ENCODE results near the gene SPATA3. TPM values are rescaled to one million over a fixed set of nuclear protein-coding genes. Genes with fewer than 3 reads are reported as not detected.
"Not testable (repeated sequence)": the region's sequence is repeated elsewhere in the genome, so short reads cannot be mapped to it uniquely, and the experiment has no call there.

The SPATA3 gene
- total RNA-seq, 1 donor from 2014 or later, result not detected

DNA sequence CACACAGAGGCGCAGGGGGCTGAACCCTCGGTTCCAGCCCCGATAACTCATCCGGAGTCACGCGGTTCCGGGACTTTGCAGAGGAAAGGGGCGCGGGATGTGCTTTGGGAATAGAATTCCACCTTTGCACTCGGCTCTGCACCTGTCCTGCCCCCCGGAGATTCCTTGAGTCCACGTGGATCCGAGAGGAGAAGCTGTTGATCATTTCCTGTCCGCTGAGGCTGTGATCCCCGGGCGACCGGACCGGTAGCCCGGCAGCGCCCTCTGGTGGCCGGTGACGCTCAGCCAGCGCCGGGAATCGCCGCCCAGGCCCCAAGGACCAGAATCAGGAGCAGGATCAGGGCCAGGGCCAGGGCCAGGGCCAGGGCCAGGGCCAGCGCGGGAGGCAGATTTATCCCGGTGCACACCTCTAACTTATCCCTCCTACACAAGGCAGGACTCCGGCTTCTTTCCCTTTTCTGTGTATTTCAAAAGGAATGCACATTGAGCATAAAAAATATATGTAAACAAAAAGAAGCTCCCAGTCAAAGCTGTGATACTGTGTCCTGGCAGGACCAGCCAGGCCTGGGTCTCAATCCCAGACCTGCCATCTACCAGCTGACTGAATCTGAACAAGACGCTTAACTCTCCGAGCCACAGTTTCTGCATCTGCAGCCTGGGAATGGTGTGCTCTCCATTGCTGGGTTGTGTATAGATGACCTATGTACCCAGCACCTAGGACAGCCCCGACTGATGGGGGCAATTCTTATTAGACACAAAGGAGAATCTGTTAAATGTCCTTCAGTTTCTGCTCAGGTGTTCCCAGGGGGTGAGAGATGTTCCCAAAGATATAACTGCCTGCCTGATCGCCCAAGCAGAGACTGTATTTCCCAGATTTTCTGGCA is 8.5 kb upstream of the SPATA3 start:
- DNase-seq (ENCODE audit: missing footprints) (peak; percentile 93), ATAC-seq (peak; percentile 82)
- intact Hi-C loops (cut with DNase I), result loop anchor here (1.0 kb wide), 1 partner anchor 85 kb away; no protein-coding TSS in a partner anchor

DNA sequence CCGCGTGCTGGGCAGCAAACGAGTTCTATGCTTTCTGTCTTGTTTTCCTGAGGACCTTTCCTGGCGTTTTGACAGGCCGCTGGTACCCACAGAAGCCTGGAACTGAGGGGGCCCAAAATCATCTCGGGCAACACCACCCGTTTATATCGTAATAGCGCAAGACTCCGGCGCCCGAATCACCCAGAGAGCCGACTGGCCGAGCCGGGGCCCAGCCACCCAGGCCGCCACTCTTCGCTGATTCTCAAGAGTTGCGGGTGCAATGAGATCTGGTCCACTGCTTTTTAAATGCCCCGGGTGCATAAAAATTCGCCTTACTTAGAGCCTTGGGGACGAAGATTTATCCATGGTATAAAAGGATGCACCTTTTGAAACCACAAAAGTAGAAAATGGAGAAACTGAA is 6.2 kb upstream of the SPATA3 start:
- no peak for ATAC-seq
- intact Hi-C loops (cut with DNase I), result no loop called here
- no peak for DNase-seq (ENCODE audit: missing footprints)

GRCh38 chr2:230990131-230990898 is 5.6 kb upstream of the SPATA3 start:
- DNase-seq (ENCODE audit: missing footprints) (peak; percentile 61), ATAC-seq (no peak)
- intact Hi-C loops (cut with DNase I), result no loop called here

- intact Hi-C loops (cut with DNase I), result no loop called here
- ATAC-seq, result no peak
- no peak for DNase-seq (ENCODE audit: missing footprints)
These were observed 5.1 kb upstream of the SPATA3 start for GRCh38 chr2:230990899-230991150.

DNA sequence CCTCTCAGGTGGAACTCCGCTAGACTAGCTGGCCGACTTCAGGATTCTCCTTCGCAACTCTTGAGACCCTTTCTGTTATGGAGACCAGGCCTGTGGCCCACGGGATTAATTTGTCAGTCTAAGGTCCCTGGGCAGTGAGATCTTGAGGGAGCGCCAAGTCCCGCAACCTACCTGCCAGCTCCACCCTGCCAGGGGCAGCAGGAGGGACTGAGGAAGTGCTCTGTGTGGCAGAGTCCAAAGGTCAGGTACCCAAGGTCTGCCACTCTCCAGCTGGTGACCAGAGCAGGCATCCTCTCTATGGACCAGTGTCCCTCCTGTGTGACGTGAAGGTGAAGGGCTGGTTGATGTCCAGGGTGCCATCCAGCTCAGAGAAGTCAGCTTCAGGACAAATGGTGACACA is 4.3 kb upstream of the SPATA3 start:
- no peak for DNase-seq (ENCODE audit: missing footprints)
- no peak for ATAC-seq
- intact Hi-C loops (cut with DNase I), result no loop called here

DNA sequence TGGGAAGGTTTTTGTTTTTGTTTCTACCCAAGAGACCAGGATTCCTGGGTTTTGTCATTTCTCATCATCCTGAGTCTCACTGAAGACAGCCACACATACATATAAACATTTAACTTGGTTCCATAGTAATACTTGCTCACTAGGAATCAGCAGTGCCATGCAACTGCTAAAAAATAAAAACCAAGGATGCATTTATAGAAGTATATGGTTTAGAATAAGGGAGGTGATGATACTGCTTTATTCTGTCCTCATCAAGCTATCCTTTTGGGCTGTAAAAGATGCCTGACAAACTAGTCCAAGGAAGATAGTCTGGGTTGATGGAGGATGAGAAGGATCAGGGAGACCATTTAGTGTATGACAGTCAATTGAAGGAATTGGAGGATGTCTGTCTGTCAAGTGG is 740 bp downstream of the SPATA3 start:
- DNase-seq (ENCODE audit: missing footprints), result no peak
- intact Hi-C loops (cut with DNase I), result no loop called here

DNA sequence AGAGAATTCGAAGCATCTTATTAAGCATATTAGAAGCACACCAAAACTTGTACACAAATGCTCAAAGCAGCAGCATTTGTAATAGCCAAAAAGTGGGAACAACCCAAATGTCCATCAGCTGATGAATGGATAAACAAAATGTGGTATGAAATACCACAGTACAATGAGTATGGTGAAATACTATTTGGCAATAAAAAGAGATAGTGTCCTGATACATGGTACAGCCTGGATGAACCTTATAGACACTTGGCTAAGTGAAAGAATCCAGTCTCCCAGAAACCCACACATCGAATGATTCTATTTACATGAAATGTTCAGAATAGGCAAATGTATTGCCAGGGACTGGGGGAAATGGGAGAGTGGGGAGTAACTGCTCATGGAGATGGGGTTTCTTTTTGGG is 3.0 kb downstream of the SPATA3 start:
- DNase-seq (ENCODE audit: missing footprints), result no peak
- intact Hi-C loops (cut with DNase I), result no loop called here
- ATAC-seq, result no peak

More for the DNA sequence above, 740 bp downstream of the SPATA3 start:
- no peak for ATAC-seq

DNA sequence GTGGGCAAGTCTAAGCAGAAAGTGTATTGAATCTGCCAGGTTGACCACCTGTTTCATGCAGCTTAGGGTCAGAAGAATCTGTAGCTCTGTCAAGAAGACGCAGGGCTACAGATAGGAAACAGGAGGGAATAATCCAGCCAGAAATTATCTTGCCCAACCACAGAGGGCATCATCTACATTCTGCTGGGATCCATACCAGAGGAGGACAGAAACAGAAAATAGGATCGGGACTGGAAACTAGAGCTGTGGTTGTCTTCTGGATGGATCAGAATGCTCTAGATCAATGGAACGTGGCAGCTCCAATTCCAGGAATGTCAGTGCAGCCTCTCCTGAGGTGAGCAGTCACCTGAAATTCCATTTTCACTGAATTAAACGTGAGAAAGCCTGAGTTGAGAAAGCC is 3.6 kb downstream of the SPATA3 start:
- ATAC-seq (no peak), DNase-seq (ENCODE audit: missing footprints) (no peak)
- intact Hi-C loops (cut with DNase I), result no loop called here

GRCh38 chr2:231000211-231000904 is 4.4 kb downstream of the SPATA3 start:
- no peak for ATAC-seq
- DNase-seq (ENCODE audit: missing footprints), result no peak
- intact Hi-C loops (cut with DNase I), result no loop called here

DNA sequence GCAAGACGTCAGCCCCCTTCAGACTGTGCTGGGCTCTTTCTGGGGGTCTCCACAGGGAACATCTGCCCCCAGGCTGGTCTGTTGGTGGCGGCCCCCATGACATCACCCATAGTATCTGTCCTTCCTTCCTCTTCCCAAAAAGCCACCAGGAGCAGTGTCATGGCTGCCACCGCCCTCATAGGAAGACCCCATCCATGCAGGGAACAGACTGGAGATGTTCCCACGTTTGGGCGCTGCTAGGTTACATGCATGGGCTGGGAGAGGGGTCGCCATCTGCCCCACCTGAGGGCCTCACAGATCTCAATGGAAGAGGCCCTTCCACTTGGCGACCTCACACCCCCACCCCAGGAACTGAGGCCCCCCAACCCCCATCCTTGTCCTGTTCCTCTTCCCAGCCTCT is 5.1 kb downstream of the SPATA3 start:
- DNase-seq (ENCODE audit: missing footprints), result no peak
- ATAC-seq, result no peak
- intact Hi-C loops (cut with DNase I), result no loop called here

DNA sequence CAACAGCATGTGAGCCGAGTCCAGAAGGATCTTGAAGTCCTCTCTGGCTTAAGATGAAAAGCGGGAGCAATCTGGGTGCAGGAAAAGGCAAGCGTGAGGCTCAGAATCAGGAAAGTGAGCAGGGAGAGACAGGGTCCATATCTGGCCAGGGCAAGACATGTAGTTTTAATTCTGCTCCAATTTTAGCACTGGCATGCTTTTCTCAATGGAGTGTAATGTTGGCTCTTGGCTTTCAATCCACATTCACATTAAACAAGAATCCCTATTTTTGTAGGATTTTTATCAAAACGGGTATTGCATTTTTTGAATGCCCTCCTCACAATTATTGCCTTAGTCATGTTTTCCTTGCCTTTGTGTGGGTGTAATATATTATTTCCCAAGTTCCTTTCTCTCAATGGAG is 6.0 kb downstream of the SPATA3 start:
- intact Hi-C loops (cut with DNase I), result no loop called here
- no peak for DNase-seq (ENCODE audit: missing footprints)
- ATAC-seq, result no peak

- no peak for ATAC-seq
- DNase-seq (ENCODE audit: missing footprints), result no peak
- intact Hi-C loops (cut with DNase I), result no loop called here
These were observed 6.7 kb downstream of the SPATA3 start for GRCh38 chr2:231002641-231003040.

DNA sequence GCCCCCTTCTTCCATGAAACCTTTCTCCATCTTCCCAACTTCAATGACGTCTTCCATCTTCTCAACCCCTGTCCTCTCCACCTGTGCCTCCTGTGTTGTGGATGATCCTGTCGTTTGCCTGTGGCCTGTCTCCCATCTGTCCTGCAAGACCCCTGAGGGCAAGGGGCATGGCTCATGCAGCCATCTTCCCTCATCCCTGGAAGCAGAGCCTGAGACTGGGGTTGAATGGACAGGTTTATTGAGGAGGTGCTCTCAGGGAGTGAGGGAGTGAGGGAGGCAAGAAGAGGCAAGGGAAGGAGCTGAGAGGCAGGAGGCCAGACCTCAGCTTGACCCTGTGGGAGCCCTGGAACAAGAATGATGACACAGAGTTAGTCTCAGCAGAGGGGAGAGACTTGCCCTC is 7.3 kb downstream of the SPATA3 start:
- intact Hi-C loops (cut with DNase I), result no loop called here
- no peak for DNase-seq (ENCODE audit: missing footprints)

DNA sequence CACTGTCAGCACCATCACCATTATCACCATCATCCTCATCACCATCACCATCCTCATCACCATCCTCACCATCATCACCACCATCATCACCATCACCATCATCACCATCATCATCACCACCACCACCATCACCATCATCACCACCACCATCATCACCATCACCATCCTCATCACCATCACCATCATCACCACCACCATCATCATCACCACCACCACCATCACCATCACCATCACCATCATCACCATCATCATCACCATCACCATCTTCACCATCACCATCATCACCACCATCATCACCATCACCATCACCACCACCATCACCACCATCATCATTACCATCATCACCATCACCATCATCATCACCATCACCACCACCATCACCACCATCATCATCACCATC is 9.0 kb downstream of the SPATA3 start:
- ATAC-seq; DNase-seq (ENCODE audit: missing footprints); intact Hi-C loops (cut with DNase I): not testable (repeated sequence)

More for the DNA sequence above, 7.3 kb downstream of the SPATA3 start:
- ATAC-seq, result no peak

DNA sequence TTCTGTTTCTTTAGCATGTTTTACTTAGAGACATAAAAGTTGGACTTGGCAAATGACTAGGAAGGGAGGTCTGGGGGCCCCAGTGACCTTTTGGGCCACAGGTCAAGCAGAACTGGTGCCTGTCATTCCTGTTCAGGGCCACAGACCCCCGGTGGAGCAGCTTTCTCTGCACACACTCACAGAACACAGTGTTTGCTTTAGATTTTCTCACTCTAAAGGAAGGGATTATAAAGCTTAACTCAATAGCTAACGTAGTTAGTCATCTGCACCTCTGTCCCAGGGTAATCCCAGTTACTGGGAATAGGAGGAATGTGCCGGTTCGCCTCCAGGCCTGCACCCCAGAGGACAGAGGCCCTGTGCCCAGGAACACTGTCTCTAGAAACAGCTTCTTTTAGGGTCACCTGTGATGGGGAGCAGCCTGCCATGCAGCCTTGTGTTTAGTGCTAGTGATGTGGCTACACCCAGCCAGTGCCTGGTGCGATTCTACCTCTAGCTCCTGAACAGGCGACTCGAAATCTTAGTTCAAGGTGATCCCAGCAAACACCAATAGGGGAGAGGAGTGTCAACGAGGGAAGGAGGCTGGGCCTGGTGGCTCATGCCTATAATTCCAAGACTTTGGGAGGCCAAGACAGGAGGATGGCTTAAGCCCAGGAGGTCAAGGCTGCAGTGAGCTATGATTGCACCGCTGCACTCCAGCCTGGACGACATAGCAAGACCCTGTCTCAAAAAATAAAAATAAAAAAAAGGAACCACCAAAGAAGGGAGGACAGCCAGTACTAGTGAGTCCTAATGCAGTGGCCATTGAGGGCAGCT is 11.6 kb downstream of the SPATA3 start:
- intact Hi-C loops (cut with DNase I), result no loop called here
- DNase-seq (ENCODE audit: missing footprints), result no peak
- no peak for ATAC-seq

- intact Hi-C loops (cut with DNase I), result no loop called here
- no peak for ATAC-seq
- DNase-seq (ENCODE audit: missing footprints), result no peak
These were observed 12.2 kb downstream of the SPATA3 start for GRCh38 chr2:231008131-231008530.

DNA sequence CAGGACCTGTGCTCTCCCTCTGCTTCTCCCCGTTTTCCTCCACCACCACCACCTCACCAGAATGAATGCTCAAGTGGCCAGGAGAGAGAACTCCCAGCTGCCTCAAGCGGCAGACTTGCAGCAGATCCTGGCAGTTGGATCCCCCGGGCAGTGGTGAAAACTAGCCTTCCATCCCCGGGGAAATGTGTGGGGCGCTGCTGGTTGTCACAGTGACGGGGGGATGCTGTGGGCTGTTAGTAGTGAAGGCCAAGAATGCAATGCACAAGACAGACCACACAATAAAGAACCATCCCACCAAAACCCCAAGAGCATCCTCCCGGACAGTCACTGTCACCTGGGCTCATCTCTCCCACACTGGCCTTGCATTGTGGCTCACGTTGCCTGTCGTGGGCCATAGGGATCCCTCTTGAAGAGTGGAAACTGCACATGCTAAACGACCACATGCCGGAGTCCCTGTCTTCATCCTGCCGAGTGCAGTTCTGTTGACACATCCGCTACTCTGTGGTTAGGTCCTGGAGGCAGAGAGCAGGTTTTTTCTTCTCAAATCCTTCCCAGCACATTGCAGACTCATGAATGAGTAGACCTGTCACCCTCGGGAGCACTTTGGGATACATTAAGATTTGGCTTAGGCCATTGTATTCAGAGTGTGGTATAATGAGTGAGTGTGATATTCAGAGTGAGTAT is 13.5 kb downstream of the SPATA3 start:
- no peak for ATAC-seq
- DNase-seq (ENCODE audit: missing footprints), result no peak
- intact Hi-C loops (cut with DNase I), result no loop called here

DNA sequence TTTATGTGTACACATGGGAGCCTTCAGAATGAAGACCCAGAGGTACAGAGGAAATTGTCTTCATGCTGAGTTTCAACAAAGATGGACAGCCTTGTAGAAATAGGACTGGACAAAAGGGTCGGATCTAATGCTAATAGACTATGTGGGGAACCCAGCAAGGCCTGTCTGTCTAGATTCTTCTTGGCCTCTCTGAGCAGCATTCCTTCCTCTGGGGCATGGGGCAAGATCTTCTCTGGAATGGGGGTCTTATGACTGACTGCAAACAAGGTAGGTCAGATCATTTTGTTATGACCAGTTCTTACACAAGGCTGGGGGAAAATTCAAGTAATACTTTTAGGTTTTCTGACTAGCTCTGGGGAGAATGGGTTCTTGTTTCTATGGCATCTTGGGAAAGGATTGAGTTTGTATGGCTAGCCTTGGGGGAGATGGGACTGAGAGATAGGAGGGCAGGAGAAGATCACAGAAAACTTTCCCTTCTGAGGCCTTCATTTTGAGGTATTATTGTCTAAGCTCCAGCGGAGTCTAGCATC is 14.3 kb downstream of the SPATA3 start:
- DNase-seq (ENCODE audit: missing footprints), result no peak
- intact Hi-C loops (cut with DNase I), result no loop called here

More for the DNA sequence above, 14.3 kb downstream of the SPATA3 start:
- ATAC-seq, result no peak

Data from Right ventricle myocardium inferior (tissue), 1 donor.